Type B pancreatic cell (in vitro differentiated cells): ENCODE results near the gene MRPS5. TPM values are rescaled to one million over a fixed set of nuclear protein-coding genes. Genes with fewer than 3 reads are reported as not detected.
"Not testable (repeated sequence)": the region's sequence is repeated elsewhere in the genome, so short reads cannot be mapped to it uniquely, and the experiment has no call there.

Source experiments
- DNase-seq: peaks from one replicate; pipeline ENCODE4 v3.0.0; 2021; ENCODE audit warnings: mixed read lengths; ENCODE audit not compliant: unreplicated experiment; ENCODE audit errors: extremely low spot score
- H3K27ac Mint-ChIP-seq: 2 replicates; pipeline ENCODE4 v1.8.0; 2021; ENCODE audit warnings: mild to moderate bottlenecking, mixed read lengths
- H3K27me3 Mint-ChIP-seq: 2 replicates; pipeline ENCODE4 v1.8.0; 2021; ENCODE audit warnings: mixed read lengths
- H3K36me3 Mint-ChIP-seq: 2 replicates; pipeline ENCODE4 v1.8.0; 2021; ENCODE audit warnings: mixed read lengths
- H3K4me1 Mint-ChIP-seq: one replicate; pipeline ENCODE4 v1.8.0; 2021; ENCODE audit warnings: mixed read lengths; ENCODE audit not compliant: unreplicated experiment
- H3K4me3 Mint-ChIP-seq: 2 replicates; pipeline ENCODE4 v1.8.0; 2021; ENCODE audit warnings: mild to moderate bottlenecking, mixed read lengths
- H3K9me3 Mint-ChIP-seq: 2 replicates; pipeline ENCODE4 v1.8.0; 2021; ENCODE audit warnings: mixed read lengths
- total RNA-seq: library from RNA; stranded (reverse); gene quantifications from 2 replicates; pipeline ENCODE4 v1.2.1, GENCODE V29; 2021; ENCODE audit warnings: low replicate concordance
- TF ChIP-seq, protein P1 (sequence below): fragments of 200-600 bp; sonication (generic); conservative IDR thresholded peaks from 2 replicates; pipeline ENCODE4 v1.5.0; 2021; ENCODE audit warnings: antibody characterized with exemption, mild to moderate bottlenecking

The MRPS5 gene
- total RNA-seq, 1 donor from 2014 or later = 67.6 TPM

DNA sequence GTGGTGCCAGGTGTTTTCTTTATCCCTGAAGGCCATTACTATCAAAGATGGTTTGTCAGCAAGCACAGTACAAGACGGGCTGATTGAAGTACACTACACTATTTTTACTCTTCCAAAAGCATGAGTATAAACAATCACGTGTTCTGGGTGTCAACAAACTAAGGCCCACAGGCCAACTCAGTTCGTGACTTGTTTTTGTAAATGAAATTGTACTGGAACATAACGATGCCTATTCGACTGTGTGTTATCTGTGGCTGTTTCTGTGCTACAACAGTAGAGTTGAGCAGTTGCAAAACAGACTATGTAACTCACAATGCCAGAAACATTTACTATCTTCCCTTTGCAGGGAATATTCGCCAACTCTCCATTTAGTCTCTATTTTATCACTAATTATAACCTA lies 12.3 kb downstream of the MRPS5 start:
- TF ChIP-seq, protein P1, sequence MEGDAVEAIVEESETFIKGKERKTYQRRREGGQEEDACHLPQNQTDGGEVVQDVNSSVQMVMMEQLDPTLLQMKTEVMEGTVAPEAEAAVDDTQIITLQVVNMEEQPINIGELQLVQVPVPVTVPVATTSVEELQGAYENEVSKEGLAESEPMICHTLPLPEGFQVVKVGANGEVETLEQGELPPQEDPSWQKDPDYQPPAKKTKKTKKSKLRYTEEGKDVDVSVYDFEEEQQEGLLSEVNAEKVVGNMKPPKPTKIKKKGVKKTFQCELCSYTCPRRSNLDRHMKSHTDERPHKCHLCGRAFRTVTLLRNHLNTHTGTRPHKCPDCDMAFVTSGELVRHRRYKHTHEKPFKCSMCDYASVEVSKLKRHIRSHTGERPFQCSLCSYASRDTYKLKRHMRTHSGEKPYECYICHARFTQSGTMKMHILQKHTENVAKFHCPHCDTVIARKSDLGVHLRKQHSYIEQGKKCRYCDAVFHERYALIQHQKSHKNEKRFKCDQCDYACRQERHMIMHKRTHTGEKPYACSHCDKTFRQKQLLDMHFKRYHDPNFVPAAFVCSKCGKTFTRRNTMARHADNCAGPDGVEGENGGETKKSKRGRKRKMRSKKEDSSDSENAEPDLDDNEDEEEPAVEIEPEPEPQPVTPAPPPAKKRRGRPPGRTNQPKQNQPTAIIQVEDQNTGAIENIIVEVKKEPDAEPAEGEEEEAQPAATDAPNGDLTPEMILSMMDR = no peak
- H3K4me1 Mint-ChIP-seq = no peaks in the 10 kb centered on the region
- H3K27ac Mint-ChIP-seq = no peak overlapping the region
- H3K27me3 Mint-ChIP-seq = no peaks in the 10 kb centered on the region
- H3K4me3 Mint-ChIP-seq = no peak overlapping the region
- H3K36me3 Mint-ChIP-seq = peaks cover 37% of the 10 kb centered on the region
- no peaks in the 10 kb centered on the region for H3K9me3 Mint-ChIP-seq
- no peak for DNase-seq

DNA sequence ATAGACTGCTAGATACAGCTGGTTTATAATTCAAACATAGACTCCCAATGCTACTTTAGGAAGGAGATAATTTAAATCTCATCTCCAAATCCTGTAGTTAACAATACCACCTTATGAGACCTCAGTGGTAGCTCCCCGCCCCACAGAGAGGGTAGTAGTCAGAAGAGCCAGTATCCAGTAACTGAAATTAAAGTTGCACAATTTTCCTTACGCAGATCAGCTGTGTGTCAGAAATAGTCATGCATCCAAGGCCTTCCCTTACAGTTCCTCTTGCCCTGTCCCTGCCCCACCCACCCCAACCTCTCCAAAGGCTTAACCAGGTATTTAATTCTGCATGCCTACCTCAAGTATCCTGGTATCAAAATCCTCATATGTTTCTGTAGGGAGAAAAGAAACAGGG lies 15.5 kb downstream of the MRPS5 start:
- Mint-ChIP-seq H3K27ac (no peak overlapping the region), H3K36me3 (peaks cover 43% of the 10 kb centered on the region), H3K9me3 (no peaks in the 10 kb centered on the region), H3K4me1 (no peaks in the 10 kb centered on the region), H3K4me3 (no peak overlapping the region), H3K27me3 (no peaks in the 10 kb centered on the region)
- DNase-seq = no peak
- TF ChIP-seq, protein P1 = no peak

DNA sequence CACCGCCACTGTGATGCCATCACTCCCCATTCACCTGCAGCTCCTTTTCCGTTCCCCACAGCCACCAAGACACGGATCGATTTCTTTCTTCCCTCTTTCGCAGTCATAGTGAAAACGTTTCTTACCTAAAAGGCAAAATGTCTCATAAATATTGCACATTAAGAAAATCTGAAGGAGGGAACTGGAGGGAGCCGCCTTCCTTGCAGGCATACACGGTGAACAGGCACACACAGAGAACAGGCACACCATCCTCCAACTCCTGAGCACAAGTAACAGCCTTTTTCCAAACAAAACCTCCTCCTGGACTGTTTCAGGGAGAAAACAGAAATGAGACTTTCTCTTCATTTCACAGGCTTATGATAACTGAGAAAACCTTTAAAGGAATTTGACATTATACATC lies 17.0 kb downstream of the MRPS5 start:
- Mint-ChIP-seq H3K27me3 (no peaks in the 10 kb centered on the region), H3K27ac (no peak overlapping the region), H3K9me3 (no peaks in the 10 kb centered on the region), H3K4me3 (no peak overlapping the region), H3K4me1 (no peaks in the 10 kb centered on the region), H3K36me3 (peaks cover 49% of the 10 kb centered on the region)
- TF ChIP-seq, protein P1 = no peak
- no peak for DNase-seq

DNA sequence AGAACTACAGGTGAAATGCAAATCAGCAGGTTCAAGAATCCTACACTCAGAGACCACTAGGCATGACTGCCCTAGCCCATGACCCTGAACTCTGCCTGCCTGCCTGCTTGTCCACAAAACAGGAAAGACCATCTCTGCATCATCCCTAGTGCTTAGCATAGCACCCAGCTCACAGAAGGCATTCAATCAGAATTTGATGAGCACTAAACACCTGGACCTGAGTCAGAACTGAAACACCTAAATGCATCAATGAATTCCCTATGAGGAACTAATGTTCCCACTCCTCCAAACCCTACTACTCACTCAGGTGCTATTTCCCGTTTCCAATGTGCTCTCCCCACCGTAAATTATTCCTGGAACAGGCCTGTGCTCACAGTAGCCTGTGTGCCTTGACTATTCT lies 21.7 kb downstream of the MRPS5 start:
- H3K36me3 Mint-ChIP-seq = peaks cover 61% of the 10 kb centered on the region
- no peaks in the 10 kb centered on the region for H3K4me1 Mint-ChIP-seq
- H3K27me3 Mint-ChIP-seq = no peaks in the 10 kb centered on the region
- TF ChIP-seq, protein P1 = no peak
- no peak overlapping the region for H3K4me3 Mint-ChIP-seq
- no peak for DNase-seq
- H3K9me3 Mint-ChIP-seq = no peaks in the 10 kb centered on the region
- no peak overlapping the region for H3K27ac Mint-ChIP-seq

DNA sequence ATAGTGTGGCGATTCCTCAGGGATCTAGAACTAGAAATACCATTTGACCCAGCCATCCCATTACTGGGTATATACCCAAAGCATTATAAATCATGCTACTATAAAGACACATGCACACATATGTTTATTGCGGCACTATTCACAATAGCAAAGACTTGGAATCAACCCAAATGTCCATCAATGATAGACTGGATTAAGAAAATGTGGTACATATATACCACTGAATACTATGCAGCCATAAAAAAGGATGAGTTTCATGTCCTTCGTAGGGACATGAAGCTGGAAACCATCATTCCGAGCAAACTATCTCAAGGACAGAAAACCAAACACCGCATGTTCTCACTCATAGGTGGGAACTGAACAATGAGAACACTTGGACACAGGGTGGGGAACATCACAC lies 23.3 kb downstream of the MRPS5 start:
- not testable (repeated sequence) for H3K27ac Mint-ChIP-seq
- peaks cover 67% of the 10 kb centered on the region for H3K36me3 Mint-ChIP-seq

DNA sequence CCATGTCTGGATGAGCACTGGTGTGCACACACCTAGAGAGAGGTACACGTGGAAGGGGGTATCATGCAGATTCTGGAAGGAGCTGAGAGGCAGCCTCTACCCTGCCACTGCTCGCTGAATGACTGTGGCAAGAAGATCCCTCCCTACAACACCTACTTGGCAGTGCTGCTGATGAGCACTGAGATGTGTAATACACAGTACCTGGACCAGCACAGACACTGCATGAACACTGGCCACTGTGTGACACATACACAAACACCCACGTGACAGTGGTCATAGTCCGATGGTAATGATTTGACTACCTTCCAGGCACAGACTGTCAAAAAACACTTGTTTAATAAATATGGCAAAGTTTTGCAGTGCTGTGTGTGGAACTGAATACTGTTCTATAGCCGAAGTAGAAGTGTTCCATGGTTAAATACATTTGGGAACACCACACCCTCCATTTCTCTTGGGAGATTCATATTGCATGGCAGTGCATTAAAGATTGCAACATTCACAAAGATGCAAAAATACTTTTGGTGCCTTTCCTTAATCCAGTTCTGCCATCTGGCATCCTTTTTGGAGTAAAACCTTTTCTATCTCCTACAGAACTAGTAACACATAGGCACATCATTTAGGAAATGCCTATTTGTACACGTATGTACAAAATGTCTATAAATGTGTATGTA lies 29.6 kb downstream of the MRPS5 start:
- TF ChIP-seq, protein P1 = no peak
- Mint-ChIP-seq H3K36me3 (peaks cover 65% of the 10 kb centered on the region), H3K9me3 (no peaks in the 10 kb centered on the region), H3K4me1 (no peaks in the 10 kb centered on the region), H3K4me3 (no peak overlapping the region), H3K27me3 (no peaks in the 10 kb centered on the region), H3K27ac (no peak overlapping the region)
- DNase-seq = no peak

More for the DNA sequence above, 23.3 kb downstream of the MRPS5 start:
- not testable (repeated sequence) for DNase-seq, H3K9me3 Mint-ChIP-seq, H3K4me1 Mint-ChIP-seq, H3K4me3 Mint-ChIP-seq, H3K27me3 Mint-ChIP-seq
